Trophoblast cell (in vitro differentiated cells and primary cell): ENCODE data around the gene CIITA.

ENCODE experiments used
- DNase-seq, 2 donors: peaks; one replicate each; pipeline ENCODE4 v3.0.0-alpha.2; 2016
- H2AFZ ChIP-seq: 2 replicates; pipeline ENCODE4 v1.6.1; 2013; ENCODE audit warnings: low read length, moderate library complexity, mild to moderate bottlenecking; ENCODE audit not compliant: insufficient read depth, poor library complexity
- H2AK5ac ChIP-seq: 2 replicates; pipeline ENCODE4 v1.6.1; 2013; ENCODE audit warnings: mild to moderate bottlenecking, low read length
- H2BK120ac ChIP-seq: 2 replicates; pipeline ENCODE4 v1.6.1; 2013; ENCODE audit warnings: low read length, mild to moderate bottlenecking, moderate library complexity; ENCODE audit not compliant: insufficient read depth, poor library complexity
- H2BK12ac ChIP-seq: 2 replicates; pipeline ENCODE4 v1.6.1; 2013; ENCODE audit warnings: mild to moderate bottlenecking, low read length, moderate library complexity
- H2BK5ac ChIP-seq: 2 replicates; pipeline ENCODE4 v1.6.1; 2013; ENCODE audit warnings: low read length, low read depth, moderate library complexity, mild to moderate bottlenecking; ENCODE audit not compliant: poor library complexity
- H3K14ac ChIP-seq: 2 replicates; pipeline ENCODE4 v1.6.1; 2013; ENCODE audit warnings: mild to moderate bottlenecking, low read length
- H3K18ac ChIP-seq: 2 replicates; pipeline ENCODE4 v1.6.1; 2013; ENCODE audit warnings: mild to moderate bottlenecking, low read length
- H3K23ac ChIP-seq: 2 replicates; pipeline ENCODE4 v1.6.1; 2013; ENCODE audit warnings: low read length
- H3K27ac ChIP-seq: 2 replicates; pipeline ENCODE4 v1.5.1; 2013; ENCODE audit warnings: low read depth, mild to moderate bottlenecking, inconsistent platforms, low read length, moderate library complexity
- H3K27me3 ChIP-seq: 2 replicates; pipeline ENCODE4 v1.6.1; 2013; ENCODE audit warnings: inconsistent platforms, mild to moderate bottlenecking, low read length, moderate library complexity; ENCODE audit not compliant: insufficient read depth
- H3K36me3 ChIP-seq, 2 experiments: 1 replicate in 1 of 2; 2 replicates in 1 of 2; pipeline ENCODE4 v1.6.1; 2013; ENCODE audit warnings: low read length in 2 of 2, mild to moderate bottlenecking in 2 of 2, moderate library complexity in 1 of 2; ENCODE audit not compliant: insufficient read depth in 2 of 2, control insufficient read depth in 1 of 2
- H3K4ac ChIP-seq: 2 replicates; pipeline ENCODE4 v1.6.1; 2013; ENCODE audit warnings: low read depth, mild to moderate bottlenecking, low read length, moderate library complexity
- H3K4me1 ChIP-seq, 2 experiments: 1 replicate in 1 of 2; 2 replicates in 1 of 2; pipeline ENCODE4 v1.6.1; 2013; ENCODE audit warnings: low read length in 2 of 2, mild to moderate bottlenecking in 2 of 2, moderate library complexity in 1 of 2; ENCODE audit not compliant: insufficient read depth in 2 of 2, control insufficient read depth in 1 of 2
- H3K4me2 ChIP-seq: 2 replicates; pipeline ENCODE4 v1.6.1; 2013; ENCODE audit warnings: inconsistent platforms, mild to moderate bottlenecking, low read length, moderate library complexity
- H3K4me3 ChIP-seq: 2 replicates; pipeline ENCODE4 v1.5.1; 2013; ENCODE audit warnings: mild to moderate bottlenecking, low read depth, low read length, inconsistent platforms
- H3K79me1 ChIP-seq: one replicate; pipeline ENCODE4 v1.6.1; 2013; ENCODE audit warnings: low read length
- H3K79me2 ChIP-seq: 2 replicates; pipeline ENCODE4 v1.6.1; 2013; ENCODE audit warnings: low read length, mild to moderate bottlenecking; ENCODE audit not compliant: control insufficient read depth, insufficient read depth, poor library complexity
- H3K9ac ChIP-seq: 2 replicates; pipeline ENCODE4 v1.6.1; 2013; ENCODE audit warnings: mild to moderate bottlenecking, low read length
- H3K9me3 ChIP-seq: 2 replicates; pipeline ENCODE4 v1.6.1; 2013; ENCODE audit warnings: low read depth, mild to moderate bottlenecking, control low read depth, inconsistent platforms, low read length; ENCODE audit not compliant: insufficient read depth
- H4K12ac ChIP-seq: 2 replicates; pipeline ENCODE4 v1.6.1; 2013; ENCODE audit warnings: low read depth, mild to moderate bottlenecking, low read length, moderate library complexity
- H4K8ac ChIP-seq: 2 replicates; pipeline ENCODE4 v1.6.1; 2013; ENCODE audit warnings: low read depth, mild to moderate bottlenecking, low read length, moderate library complexity
- H4K91ac ChIP-seq: one replicate; pipeline ENCODE4 v1.6.1; 2013; ENCODE audit warnings: low read depth, mild to moderate bottlenecking, low read length, moderate library complexity
- WGBS: extraction: QIAGEN DNeasy Blood & Tissue Kit; methylation state at CpG from one replicate; pipeline ENCODE4 v1.1.7; 2013; ENCODE audit warnings: missing lambda C conversion rate; ENCODE audit not compliant: insufficient read length, insufficient coverage; ENCODE audit errors: extremely low coverage; 5-methylcytosine and 5-hydroxymethylcytosine counted together

CIITA gene

DNA sequence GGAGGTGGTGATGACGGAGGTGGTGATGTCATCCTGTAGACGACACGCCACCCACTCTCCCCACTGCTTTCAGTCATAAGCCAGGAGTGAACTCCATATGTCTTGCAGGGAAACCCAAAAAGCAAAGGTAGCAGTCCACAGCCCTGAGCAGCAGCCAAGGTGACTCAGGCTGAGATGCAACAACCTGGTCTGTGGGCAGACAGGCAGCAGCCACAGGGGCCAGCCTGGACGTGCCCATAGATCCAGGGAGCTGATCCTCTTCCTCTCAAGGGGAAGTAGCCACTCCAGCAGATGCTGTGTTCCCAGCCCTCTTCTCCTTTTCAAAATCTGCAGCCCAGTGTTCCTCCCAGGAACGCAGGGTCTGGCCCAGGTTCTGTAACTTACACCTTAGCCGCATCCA is 17.3 kb upstream of the CIITA start:
- no peak overlapping the region for H2AFZ ChIP-seq
- peak overlapping the region; percentile 25 for H3K4me3 ChIP-seq
- H3K36me3 ChIP-seq: no peaks in the 10 kb centered on the region
- no peaks in the 10 kb centered on the region for H3K4me1 ChIP-seq
- H3K23ac ChIP-seq: no peak overlapping the region
- no peaks in the 10 kb centered on the region for H3K27me3 ChIP-seq
- no peak for DNase-seq
- H2BK5ac ChIP-seq: no peak overlapping the region
- no peak overlapping the region for H4K8ac ChIP-seq
- no peak overlapping the region for H4K91ac ChIP-seq
- no peak overlapping the region for H4K12ac ChIP-seq
- no peak overlapping the region for H3K18ac ChIP-seq
- no peak overlapping the region for H3K4me2 ChIP-seq
- H2BK12ac ChIP-seq: no peak overlapping the region
- no peak overlapping the region for H3K4ac ChIP-seq
- H2AK5ac ChIP-seq: no peak overlapping the region
- no peak overlapping the region for H3K14ac ChIP-seq
- peaks cover 6% of the 10 kb centered on the region for H3K9me3 ChIP-seq
- no peak overlapping the region for H2BK120ac ChIP-seq
- H3K79me1 ChIP-seq: no peaks in the 10 kb centered on the region
- no peaks in the 10 kb centered on the region for H3K79me2 ChIP-seq
- no peak overlapping the region for H3K27ac ChIP-seq
- H3K9ac ChIP-seq: no peak overlapping the region
- no CpG with 5 or more reads among the region's 6 CpGs for WGBS

DNA sequence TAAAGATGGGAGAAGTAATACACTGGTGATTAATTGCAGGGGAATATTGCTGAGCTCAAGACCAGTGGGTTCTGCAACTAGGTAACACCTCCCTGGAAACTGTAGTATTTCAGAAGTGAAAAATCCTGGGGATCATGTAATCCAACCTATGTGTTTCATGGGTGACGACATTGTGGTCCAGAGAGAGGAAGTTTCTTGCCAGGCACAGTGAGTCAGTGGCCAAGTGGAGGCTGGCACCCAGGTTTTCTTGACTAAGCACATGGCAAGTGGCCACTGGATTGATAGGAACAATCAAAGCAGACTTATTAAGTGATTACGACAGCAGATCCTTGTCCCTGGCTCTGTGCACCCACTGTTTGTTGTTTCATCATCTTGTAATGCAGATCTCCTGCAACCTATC is 14.6 kb upstream of the CIITA start:
- no peak overlapping the region for H2BK120ac ChIP-seq
- H3K79me2 ChIP-seq: no peaks in the 10 kb centered on the region
- H3K9ac ChIP-seq: no peak overlapping the region
- no peak overlapping the region for H4K91ac ChIP-seq
- H2BK12ac ChIP-seq: no peak overlapping the region
- H3K27ac ChIP-seq: no peak overlapping the region
- no peak overlapping the region for H3K4me3 ChIP-seq
- H3K36me3 ChIP-seq: no peaks in the 10 kb centered on the region
- H4K8ac ChIP-seq: no peak overlapping the region
- H3K23ac ChIP-seq: no peak overlapping the region
- no peaks in the 10 kb centered on the region for H3K4me1 ChIP-seq
- H4K12ac ChIP-seq: no peak overlapping the region
- WGBS: no CpG with 5 or more reads among the region's 2 CpGs
- no peaks in the 10 kb centered on the region for H3K79me1 ChIP-seq
- DNase-seq: peak; percentile 16 to 41
- peaks cover 6% of the 10 kb centered on the region for H3K9me3 ChIP-seq
- H3K27me3 ChIP-seq: no peaks in the 10 kb centered on the region
- H2AFZ ChIP-seq: no peak overlapping the region
- no peak overlapping the region for H3K14ac ChIP-seq
- H3K4me2 ChIP-seq: no peak overlapping the region
- no peak overlapping the region for H2AK5ac ChIP-seq
- H3K18ac ChIP-seq: no peak overlapping the region
- H2BK5ac ChIP-seq: no peak overlapping the region
- H3K4ac ChIP-seq: no peak overlapping the region

DNA sequence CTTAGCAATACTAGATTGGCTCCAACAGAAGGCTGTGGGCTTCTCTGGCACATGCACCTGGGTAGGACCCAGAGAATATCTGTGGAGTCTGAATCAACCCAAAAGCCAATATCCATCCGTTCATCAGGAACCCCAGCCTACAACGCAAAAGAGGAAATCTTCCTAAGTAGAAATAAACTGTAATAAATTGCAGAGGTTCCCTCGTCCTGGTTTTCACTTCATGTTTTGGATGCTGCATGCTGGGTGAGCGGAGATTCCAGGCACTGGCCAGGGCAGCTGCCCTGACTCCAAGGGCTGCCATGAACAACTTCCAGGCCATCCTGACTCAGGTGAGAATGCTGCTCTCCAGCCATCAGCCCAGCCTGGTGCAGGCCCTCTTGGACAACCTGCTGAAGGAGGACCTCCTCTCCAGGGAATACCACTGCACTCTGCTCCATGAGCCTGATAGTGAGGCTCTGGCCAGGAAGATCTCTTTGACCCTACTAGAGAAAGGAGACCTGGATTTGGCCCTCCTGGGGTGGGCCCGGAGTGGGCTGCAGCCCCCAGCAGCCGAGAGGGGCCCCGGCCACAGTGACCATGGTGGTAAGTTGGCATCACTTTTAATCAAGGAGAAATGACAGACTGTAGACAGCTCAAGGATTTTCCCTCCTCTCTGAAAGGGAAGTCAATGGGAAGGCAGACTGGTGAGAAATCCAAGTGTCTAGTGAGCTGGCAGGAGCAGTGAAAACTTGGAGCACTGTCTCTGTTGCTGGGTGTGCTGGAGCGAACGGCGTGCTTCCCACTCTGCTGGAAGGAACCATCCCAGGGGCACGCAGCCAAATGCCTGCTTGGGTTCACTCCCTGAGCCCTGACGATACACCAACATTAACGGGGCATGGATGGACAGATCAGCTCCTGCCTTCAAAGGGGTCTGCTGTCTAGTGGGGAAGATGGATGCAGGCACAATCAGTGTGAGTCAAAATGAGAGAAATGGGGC is 10.7 kb upstream of the CIITA start:
- Histone ChIP-seq H3K79me2 (no peaks in the 10 kb centered on the region), H3K18ac (no peak overlapping the region), H2BK12ac (no peak overlapping the region), H3K27me3 (no peaks in the 10 kb centered on the region), H3K36me3 (no peaks in the 10 kb centered on the region), H3K4ac (no peak overlapping the region), H2BK5ac (no peak overlapping the region), H3K4me1 (no peaks in the 10 kb centered on the region), H4K8ac (no peak overlapping the region), H3K14ac (no peak overlapping the region), H3K27ac (no peak overlapping the region), H4K91ac (no peak overlapping the region), H3K9ac (no peak overlapping the region), H2BK120ac (no peak overlapping the region), H3K23ac (no peak overlapping the region), H2AFZ (no peak overlapping the region), H4K12ac (no peak overlapping the region), H3K4me3 (no peak overlapping the region), H3K9me3 (no peaks in the 10 kb centered on the region), H3K79me1 (no peaks in the 10 kb centered on the region), H3K4me2 (no peak overlapping the region), H2AK5ac (no peak overlapping the region)
- DNase-seq: no peak
- no CpG with 5 or more reads among the region's 13 CpGs for WGBS

DNA sequence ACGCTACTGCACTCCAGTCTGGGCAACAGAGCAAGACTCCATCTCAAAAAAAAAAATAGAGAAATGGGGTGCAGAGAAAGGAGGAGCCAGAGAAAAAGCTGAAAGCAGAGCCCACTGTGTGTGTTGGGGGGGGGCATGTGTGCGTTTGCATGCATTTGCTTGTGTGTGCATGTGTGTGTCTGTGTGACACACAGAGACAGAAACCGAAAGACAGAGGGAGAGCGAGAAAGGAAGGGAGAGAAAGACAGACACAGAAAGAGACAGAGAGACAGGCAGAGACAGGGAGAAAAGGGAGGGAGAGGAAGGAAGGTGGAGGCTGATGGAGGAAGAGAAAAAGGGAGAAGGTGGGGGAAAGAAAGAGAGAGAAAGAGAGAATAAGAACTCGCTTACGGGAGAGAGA is 9.8 kb upstream of the CIITA start:
- no peaks in the 10 kb centered on the region for H3K4me1 ChIP-seq

More for the DNA sequence above, 9.8 kb upstream of the CIITA start:
- Histone ChIP-seq H2BK5ac (no peak overlapping the region), H3K18ac (no peak overlapping the region), H3K14ac (no peak overlapping the region), H4K8ac (no peak overlapping the region), H3K9me3 (no peaks in the 10 kb centered on the region), H4K91ac (no peak overlapping the region), H3K4me2 (no peak overlapping the region), H3K27me3 (no peaks in the 10 kb centered on the region), H3K4me3 (no peak overlapping the region), H2AFZ (no peak overlapping the region), H4K12ac (no peak overlapping the region), H2BK12ac (no peak overlapping the region), H3K4ac (no peak overlapping the region), H3K79me2 (no peaks in the 10 kb centered on the region), H3K9ac (no peak overlapping the region), H2BK120ac (no peak overlapping the region), H2AK5ac (no peak overlapping the region), H3K23ac (no peak overlapping the region), H3K27ac (no peak overlapping the region), H3K79me1 (no peaks in the 10 kb centered on the region), H3K36me3 (no peaks in the 10 kb centered on the region)
- WGBS: no CpG with 5 or more reads among the region's 6 CpGs
- no peak for DNase-seq
